Endothelial cell of umbilical vein (primary cell): ENCODE data around the gene ZFYVE21.

Experiments used
- CTCF ChIP-seq, 2 donors: IDR thresholded peaks; 1 replicate in 1 of 2; 2 replicates in 1 of 2; pipeline ENCODE4 v1.5.1; 2011; ENCODE audit warnings: low read length in 2 of 2, mild to moderate bottlenecking in 2 of 2, moderate library complexity in 2 of 2, control low read depth in 1 of 2, inconsistent platforms in 1 of 2, low read depth in 1 of 2; ENCODE audit not compliant: insufficient read depth in 1 of 2; ENCODE audit errors: extremely low read depth in 1 of 2
- EZH2 ChIP-seq: IDR thresholded peaks from 2 replicates; pipeline ENCODE4 v1.6.1; 2012; ENCODE audit warnings: borderline replicate concordance, low read depth, mild to moderate bottlenecking, moderate library complexity, low read length, inconsistent platforms; ENCODE audit not compliant: severe bottlenecking
- MAX ChIP-seq: IDR thresholded peaks from 2 replicates; pipeline ENCODE4 v1.6.1; 2011; ENCODE audit not compliant: insufficient read depth, insufficient read length
- POLR2A ChIP-seq: IDR thresholded peaks from 2 replicates; pipeline ENCODE4 v1.6.1; 2012; ENCODE audit warnings: low read depth, mild to moderate bottlenecking, control low read depth, low read length
- POLR2AphosphoS5 ChIP-seq: IDR thresholded peaks from 2 replicates; pipeline ENCODE4 v1.6.1; 2012; ENCODE audit warnings: low read depth, mild to moderate bottlenecking, control low read depth, low read length, moderate library complexity; ENCODE audit not compliant: insufficient read depth

GRCh38 chr14:103669370-103669769 is 46.2 kb upstream of the ZFYVE21 start:
- TF ChIP-seq CTCF (IDR thresholded peaks at IDR 0.05; ENCODE audit: extremely low read depth in 1 of 2, insufficient read depth in 1 of 2, low read depth in 1 of 2, low read length in 2 of 2), result no peak
- no peak for TF ChIP-seq MAX
- no peak for TF ChIP-seq EZH2
- TF ChIP-seq POLR2A, result no peak
- TF ChIP-seq POLR2AphosphoS5, result no peak
